Stomach smooth muscle (tissue), 2 donors: Measurements from ENCODE around the gene MOCS2.

Experiments used
- H3K27ac ChIP-seq: one replicate; pipeline ENCODE4 v1.7.0; 2013; ENCODE audit warnings: mild to moderate bottlenecking, low read length, inconsistent platforms
- H3K27me3 ChIP-seq, 2 donors: one replicate each; pipeline ENCODE4 v1.7.0; 2013; ENCODE audit warnings: low read length in 2 of 2; ENCODE audit not compliant: insufficient read depth in 2 of 2, control insufficient read depth in 1 of 2
- H3K36me3 ChIP-seq, 2 donors: one replicate each; pipeline ENCODE4 v1.7.0; 2013; ENCODE audit warnings: low read length in 2 of 2; ENCODE audit not compliant: control insufficient read depth in 2 of 2, insufficient read depth in 2 of 2
- H3K4me1 ChIP-seq: one replicate; pipeline ENCODE4 v1.7.0; 2013; ENCODE audit warnings: low read length; ENCODE audit not compliant: control insufficient read depth, insufficient read depth
- H3K4me3 ChIP-seq, 2 donors: one replicate each; pipeline ENCODE4 v1.7.0; 2013; ENCODE audit warnings: low read length in 2 of 2
- H3K9ac ChIP-seq, 2 donors: one replicate each; pipeline ENCODE4 v1.7.0; 2013; ENCODE audit warnings: low read length in 2 of 2, mild to moderate bottlenecking in 1 of 2
- H3K9me3 ChIP-seq, 2 donors: one replicate each; pipeline ENCODE4 v1.7.0; 2013; ENCODE audit warnings: low read length in 2 of 2; ENCODE audit not compliant: control insufficient read depth in 2 of 2
- donor health status: healthy.
- donor health status: Pancreatic carcinoma.

MOCS2 gene

GRCh38 chr5:53073348-53073747 lies 36.2 kb downstream of the MOCS2 start:
- H3K27ac ChIP-seq: no peak overlapping the region
- peaks cover 0 to 6% of the 10 kb centered on the region in 2 donors for H3K36me3 ChIP-seq
- H3K4me1 ChIP-seq: no peaks in the 10 kb centered on the region
- H3K9me3 ChIP-seq: no peaks in the 10 kb centered on the region
- no peak overlapping the region for H3K9ac ChIP-seq
- no peaks in the 10 kb centered on the region for H3K27me3 ChIP-seq
- no peak overlapping the region for H3K4me3 ChIP-seq

- Histone ChIP-seq H3K9me3 (no peaks in the 10 kb centered on the region), H3K9ac (no peak overlapping the region), H3K27me3 (no peaks in the 10 kb centered on the region), H3K27ac (no peak overlapping the region), H3K4me1 (no peaks in the 10 kb centered on the region), H3K4me3 (no peak overlapping the region), H3K36me3 (peaks cover 0 to 8% of the 10 kb centered on the region in 2 donors)
Observed at GRCh38 chr5:53071738-53072137, 37.8 kb downstream of the MOCS2 start.

- no peaks in the 10 kb centered on the region for H3K9me3 ChIP-seq
- no peak overlapping the region for H3K4me3 ChIP-seq
- H3K27me3 ChIP-seq: no peaks in the 10 kb centered on the region
- H3K9ac ChIP-seq: no peak overlapping the region
- peaks cover 0 to 8% of the 10 kb centered on the region in 2 donors for H3K36me3 ChIP-seq
- no peaks in the 10 kb centered on the region for H3K4me1 ChIP-seq
- no peak overlapping the region for H3K27ac ChIP-seq
Observed at GRCh38 chr5:53071298-53071697, 38.3 kb downstream of the MOCS2 start.

- peaks cover 0 to 2% of the 10 kb centered on the region in 2 donors for H3K36me3 ChIP-seq
- H3K4me1 ChIP-seq: no peaks in the 10 kb centered on the region
- H3K9ac ChIP-seq: no peak overlapping the region
- no peak overlapping the region for H3K4me3 ChIP-seq
- no peaks in the 10 kb centered on the region for H3K27me3 ChIP-seq
- H3K27ac ChIP-seq: no peak overlapping the region
- no peaks in the 10 kb centered on the region for H3K9me3 ChIP-seq
Observed at GRCh38 chr5:53069626-53070025, 39.9 kb downstream of the MOCS2 start.

- H3K4me1 ChIP-seq: no peaks in the 10 kb centered on the region
- H3K27ac ChIP-seq: no peak overlapping the region
- no peaks in the 10 kb centered on the region for H3K9me3 ChIP-seq
- H3K27me3 ChIP-seq: no peaks in the 10 kb centered on the region
- H3K36me3 ChIP-seq: peaks cover 0 to 2% of the 10 kb centered on the region in 2 donors
- H3K4me3 ChIP-seq: no peak overlapping the region
- H3K9ac ChIP-seq: no peak overlapping the region
Observed at GRCh38 chr5:53068291-53068836, 41.2 kb downstream of the MOCS2 start.

- Histone ChIP-seq H3K9ac (no peak overlapping the region), H3K27me3 (no peaks in the 10 kb centered on the region), H3K36me3 (peaks cover 0 to 2% of the 10 kb centered on the region in 2 donors), H3K27ac (no peak overlapping the region), H3K9me3 (no peaks in the 10 kb centered on the region), H3K4me1 (no peaks in the 10 kb centered on the region), H3K4me3 (no peak overlapping the region)
Observed at GRCh38 chr5:53067641-53068040, 41.9 kb downstream of the MOCS2 start.

- H3K27me3 ChIP-seq: no peaks in the 10 kb centered on the region
- H3K9me3 ChIP-seq: no peaks in the 10 kb centered on the region
- H3K4me3 ChIP-seq: no peak overlapping the region
- H3K36me3 ChIP-seq: peaks cover 0 to 2% of the 10 kb centered on the region in 2 donors
- no peak overlapping the region for H3K9ac ChIP-seq
- no peaks in the 10 kb centered on the region for H3K4me1 ChIP-seq
- H3K27ac ChIP-seq: no peak overlapping the region
Observed at GRCh38 chr5:53066088-53066487, 43.5 kb downstream of the MOCS2 start.

GRCh38 chr5:53063791-53064190 lies 45.8 kb downstream of the MOCS2 start:
- Histone ChIP-seq H3K4me1 (no peaks in the 10 kb centered on the region), H3K9me3 (no peaks in the 10 kb centered on the region), H3K36me3 (peaks cover 0 to 2% of the 10 kb centered on the region in 2 donors), H3K27me3 (no peaks in the 10 kb centered on the region), H3K4me3 (no peak overlapping the region), H3K27ac (no peak overlapping the region), H3K9ac (no peak overlapping the region)

- Histone ChIP-seq H3K9ac (no peak overlapping the region), H3K4me1 (no peaks in the 10 kb centered on the region), H3K36me3 (peaks cover 0 to 2% of the 10 kb centered on the region in 2 donors), H3K9me3 (no peaks in the 10 kb centered on the region), H3K4me3 (no peak overlapping the region), H3K27me3 (no peaks in the 10 kb centered on the region), H3K27ac (no peak overlapping the region)
Observed at GRCh38 chr5:53063176-53063575, 46.4 kb downstream of the MOCS2 start.

GRCh38 chr5:53059281-53059680 lies 50.3 kb downstream of the MOCS2 start:
- Histone ChIP-seq H3K4me1 (no peaks in the 10 kb centered on the region), H3K4me3 (no peak overlapping the region), H3K27me3 (no peaks in the 10 kb centered on the region), H3K36me3 (no peaks in the 10 kb centered on the region), H3K27ac (no peak overlapping the region), H3K9me3 (no peaks in the 10 kb centered on the region), H3K9ac (no peak overlapping the region)

- Histone ChIP-seq H3K4me1 (no peaks in the 10 kb centered on the region), H3K27ac (no peak overlapping the region), H3K9ac (no peak overlapping the region), H3K27me3 (no peaks in the 10 kb centered on the region), H3K9me3 (no peaks in the 10 kb centered on the region), H3K4me3 (no peak overlapping the region), H3K36me3 (no peaks in the 10 kb centered on the region)
Observed at GRCh38 chr5:53055365-53055764, 54.2 kb downstream of the MOCS2 start.
